GM18951 (cell line): ENCODE measurements around the gene TPK1.
A peak's percentile ranks its signal among the peaks of the same experiment; 100 is the strongest.

Source experiments
- POLR2A ChIP-seq: IDR thresholded peaks from 4 replicates; pipeline ENCODE4 v1.6.1; 2011; ENCODE audit warnings: mild to moderate bottlenecking; ENCODE audit not compliant: insufficient read length, insufficient read depth; ENCODE audit errors: extremely low read depth
- in situ Hi-C: fragments of 300-500 bp; cut with MboI; formaldehyde crosslinking; loops from one replicate; pipeline ENCODE4 v1.12.0; 2022; ENCODE audit warnings: low sequenced_read_pairs, mixed read lengths, inconsistent platforms; ENCODE audit not compliant: unreplicated experiment

Gene TPK1

GRCh38 chr7:144835652-144836544 lies at the start of gene TPK1:
TSS of gene TPK1 (minus strand) at chr7:144836053. CDS start at chr7:144835602, 451 bp downstream.
- peak; percentile 93 for TF ChIP-seq POLR2A
- in situ Hi-C loops, result no loop called here

- in situ Hi-C loops, result no loop called here
- TF ChIP-seq POLR2A, result no peak
Measured at GRCh38 chr7:144885478-144885877, 49.6 kb upstream of the TPK1 start.

GRCh38 chr7:144884896-144885295 lies 49.0 kb upstream of the TPK1 start:
- in situ Hi-C loops, result no loop called here
- no peak for TF ChIP-seq POLR2A

- no peak for TF ChIP-seq POLR2A
- in situ Hi-C loops, result no loop called here
Measured at GRCh38 chr7:144873316-144873845, 37.5 kb upstream of the TPK1 start.

GRCh38 chr7:144869082-144869481 lies 33.2 kb upstream of the TPK1 start:
- in situ Hi-C loops, result no loop called here
- TF ChIP-seq POLR2A, result no peak

GRCh38 chr7:144866189-144866588 lies 30.3 kb upstream of the TPK1 start:
- TF ChIP-seq POLR2A, result no peak

GRCh38 chr7:144863320-144863647 lies 27.4 kb upstream of the TPK1 start:
- TF ChIP-seq POLR2A, result no peak
- in situ Hi-C loops, result no loop called here

More at GRCh38 chr7:144866189-144866588, 30.3 kb upstream of the TPK1 start:
- in situ Hi-C loops, result no loop called here

GRCh38 chr7:144862612-144863319 lies 26.9 kb upstream of the TPK1 start:
- in situ Hi-C loops, result no loop called here
- TF ChIP-seq POLR2A, result no peak

GRCh38 chr7:144859739-144860138 lies 23.9 kb upstream of the TPK1 start:
- TF ChIP-seq POLR2A, result no peak
- in situ Hi-C loops, result no loop called here

GRCh38 chr7:144857463-144857862 lies 21.6 kb upstream of the TPK1 start:
- TF ChIP-seq POLR2A, result no peak
- in situ Hi-C loops, result no loop called here

- in situ Hi-C loops, result no loop called here
- TF ChIP-seq POLR2A, result no peak
Measured at GRCh38 chr7:144854839-144855424, 19.1 kb upstream of the TPK1 start.

GRCh38 chr7:144853542-144853941 lies 17.7 kb upstream of the TPK1 start:
- in situ Hi-C loops, result no loop called here
- no peak for TF ChIP-seq POLR2A

GRCh38 chr7:144848078-144848477 lies 12.2 kb upstream of the TPK1 start:
- in situ Hi-C loops, result no loop called here
- no peak for TF ChIP-seq POLR2A
